PFSK-1 (cell line): ENCODE measurements around the gene SLC2A6.

Experiments used
- POLR2AphosphoS5 ChIP-seq: IDR thresholded peaks from 2 replicates; pipeline ENCODE4 v1.6.1; 2012; ENCODE audit warnings: low read depth, mild to moderate bottlenecking, control low read depth, low read length, moderate library complexity
- REST ChIP-seq, 2 experiments: IDR thresholded peaks; 2 replicates each; pipeline versions ENCODE4 v1.6.1 to v1.8.0; 2011 to 2012; ENCODE audit warnings: low read depth in 2 of 2, low read length in 2 of 2, control low read depth in 1 of 2, inconsistent platforms in 1 of 2, mild to moderate bottlenecking in 1 of 2, moderate library complexity in 1 of 2; ENCODE audit not compliant: insufficient read depth in 1 of 2
- SIN3A ChIP-seq: IDR thresholded peaks from 2 replicates; pipeline ENCODE4 v1.6.1; 2012; ENCODE audit warnings: mild to moderate bottlenecking, low read length, moderate library complexity, borderline replicate concordance; ENCODE audit not compliant: insufficient read depth

- TF ChIP-seq POLR2AphosphoS5 (no peak), REST (IDR thresholded peaks at IDR 0.05; ENCODE audit: insufficient read depth in 1 of 2, low read depth in 2 of 2, low read length in 2 of 2) (no peak), SIN3A (no peak)
These were observed 49.7 kb downstream of the SLC2A6 start for GRCh38 chr9:133429214-133429613.
